SK-N-SH treated with all-trans-retinoic acid at 6 μM for 48 hours (cell line): ENCODE results near the gene PES1.
"Not testable (repeated sequence)": the region's sequence is repeated elsewhere in the genome, so short reads cannot be mapped to it uniquely, and the experiment has no call there.

ENCODE experiments used
- BACH2 ChIP-seq: fragments of 250-450 bp; sonication (Bioruptor Pico); IDR thresholded peaks from 2 replicates; pipeline ENCODE4 v1.9.0; 2021; ENCODE audit warnings: mild to moderate bottlenecking, borderline replicate concordance
- CSDC2 ChIP-seq: fragments of 250-450 bp; sonication (Bioruptor Pico); IDR thresholded peaks from 2 replicates; pipeline ENCODE4 v1.5.0; 2020; ENCODE audit warnings: mild to moderate bottlenecking, moderate library complexity
- ESRRG ChIP-seq: fragments of 250-450 bp; sonication (Bioruptor Pico); IDR thresholded peaks from 2 replicates; pipeline ENCODE4 v1.6.1; 2021; ENCODE audit warnings: mild to moderate bottlenecking
- GLIS3 ChIP-seq: fragments of 250-450 bp; sonication (Bioruptor Pico); IDR thresholded peaks from 2 replicates; pipeline ENCODE4 v1.5.0; 2020; ENCODE audit warnings: mild to moderate bottlenecking, moderate library complexity
- ISL1 ChIP-seq: fragments of 250-450 bp; sonication (Bioruptor Pico); IDR thresholded peaks from 2 replicates; pipeline ENCODE4 v2.1.2; 2022; ENCODE audit warnings: mild to moderate bottlenecking, moderate library complexity
- ZFP3 ChIP-seq: fragments of 250-450 bp; sonication (Bioruptor Pico); IDR thresholded peaks from 2 replicates; pipeline ENCODE4 v1.5.0; 2020; ENCODE audit warnings: mild to moderate bottlenecking, moderate library complexity
- ZFP30 ChIP-seq: fragments of 450-650 bp; formaldehyde crosslinking; IDR thresholded peaks from 2 replicates; pipeline ENCODE4 v1.5.0; 2022; ENCODE audit warnings: mild to moderate bottlenecking, moderate library complexity
- ZNF70 ChIP-seq: fragments of 450-650 bp; formaldehyde crosslinking; IDR thresholded peaks from 2 replicates; pipeline ENCODE4 v1.5.0; 2020; ENCODE audit warnings: mild to moderate bottlenecking, moderate library complexity
- ZNF8 ChIP-seq: fragments of 450-650 bp; formaldehyde crosslinking; IDR thresholded peaks from 2 replicates; pipeline ENCODE4 v1.5.0; 2020; ENCODE audit warnings: mild to moderate bottlenecking, moderate library complexity
- TF ChIP-seq, protein P1 (sequence below): fragments of 250-450 bp; sonication (Bioruptor Pico); IDR thresholded peaks from 2 replicates; pipeline ENCODE4 v1.5.0; 2020; ENCODE audit warnings: mild to moderate bottlenecking, moderate library complexity
- TF ChIP-seq, protein P2 (sequence below): fragments of 250-450 bp; sonication (Bioruptor Pico); IDR thresholded peaks from 2 replicates; pipeline ENCODE4 v1.5.1; 2021; ENCODE audit warnings: mild to moderate bottlenecking, moderate library complexity
- TF ChIP-seq, protein P3 (sequence below): fragments of 250-450 bp; sonication (Bioruptor Pico); IDR thresholded peaks from 2 replicates; pipeline ENCODE4 v1.5.1; 2020; ENCODE audit warnings: low read depth, mild to moderate bottlenecking, moderate library complexity
- TF ChIP-seq, protein P4 (sequence below): fragments of 250-450 bp; sonication (Bioruptor Pico); IDR thresholded peaks from 2 replicates; pipeline ENCODE4 v1.8.0; 2020; ENCODE audit warnings: mild to moderate bottlenecking, moderate library complexity, borderline replicate concordance

DNA sequence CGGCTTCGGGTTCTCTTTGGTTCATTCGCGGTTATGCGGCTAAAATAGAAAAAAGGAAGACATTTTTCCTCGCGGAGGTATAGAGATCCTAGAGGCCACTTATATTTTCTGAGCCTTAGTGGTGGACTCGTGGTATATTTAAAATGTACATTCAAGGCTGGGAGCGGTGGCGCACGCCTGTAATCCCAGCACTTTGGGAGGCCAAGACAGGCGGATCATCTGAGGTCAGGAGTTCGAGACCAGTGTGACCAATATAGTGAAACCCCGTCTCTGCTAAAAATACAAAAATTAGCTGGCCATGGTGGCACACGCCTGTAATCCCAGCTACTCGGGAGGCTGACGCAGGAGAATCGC lies 627 bp upstream of the PES1 start:
- TF ChIP-seq CSDC2 (CRISPR knock-in tag); ZNF70 (CRISPR knock-in tag); ZFP30 (CRISPR knock-in tag); ZFP3; ISL1 (CRISPR knock-in tag); BACH2 (CRISPR knock-in tag); ZNF8 (CRISPR knock-in tag); ESRRG; GLIS3: not testable (repeated sequence)
- TF ChIP-seq, protein P1, sequence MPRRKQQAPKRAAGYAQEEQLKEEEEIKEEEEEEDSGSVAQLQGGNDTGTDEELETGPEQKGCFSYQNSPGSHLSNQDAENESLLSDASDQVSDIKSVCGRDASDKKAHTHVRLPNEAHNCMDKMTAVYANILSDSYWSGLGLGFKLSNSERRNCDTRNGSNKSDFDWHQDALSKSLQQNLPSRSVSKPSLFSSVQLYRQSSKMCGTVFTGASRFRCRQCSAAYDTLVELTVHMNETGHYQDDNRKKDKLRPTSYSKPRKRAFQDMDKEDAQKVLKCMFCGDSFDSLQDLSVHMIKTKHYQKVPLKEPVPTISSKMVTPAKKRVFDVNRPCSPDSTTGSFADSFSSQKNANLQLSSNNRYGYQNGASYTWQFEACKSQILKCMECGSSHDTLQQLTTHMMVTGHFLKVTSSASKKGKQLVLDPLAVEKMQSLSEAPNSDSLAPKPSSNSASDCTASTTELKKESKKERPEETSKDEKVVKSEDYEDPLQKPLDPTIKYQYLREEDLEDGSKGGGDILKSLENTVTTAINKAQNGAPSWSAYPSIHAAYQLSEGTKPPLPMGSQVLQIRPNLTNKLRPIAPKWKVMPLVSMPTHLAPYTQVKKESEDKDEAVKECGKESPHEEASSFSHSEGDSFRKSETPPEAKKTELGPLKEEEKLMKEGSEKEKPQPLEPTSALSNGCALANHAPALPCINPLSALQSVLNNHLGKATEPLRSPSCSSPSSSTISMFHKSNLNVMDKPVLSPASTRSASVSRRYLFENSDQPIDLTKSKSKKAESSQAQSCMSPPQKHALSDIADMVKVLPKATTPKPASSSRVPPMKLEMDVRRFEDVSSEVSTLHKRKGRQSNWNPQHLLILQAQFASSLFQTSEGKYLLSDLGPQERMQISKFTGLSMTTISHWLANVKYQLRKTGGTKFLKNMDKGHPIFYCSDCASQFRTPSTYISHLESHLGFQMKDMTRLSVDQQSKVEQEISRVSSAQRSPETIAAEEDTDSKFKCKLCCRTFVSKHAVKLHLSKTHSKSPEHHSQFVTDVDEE (CRISPR knock-in tag) = not testable (repeated sequence)
- TF ChIP-seq, protein P2, sequence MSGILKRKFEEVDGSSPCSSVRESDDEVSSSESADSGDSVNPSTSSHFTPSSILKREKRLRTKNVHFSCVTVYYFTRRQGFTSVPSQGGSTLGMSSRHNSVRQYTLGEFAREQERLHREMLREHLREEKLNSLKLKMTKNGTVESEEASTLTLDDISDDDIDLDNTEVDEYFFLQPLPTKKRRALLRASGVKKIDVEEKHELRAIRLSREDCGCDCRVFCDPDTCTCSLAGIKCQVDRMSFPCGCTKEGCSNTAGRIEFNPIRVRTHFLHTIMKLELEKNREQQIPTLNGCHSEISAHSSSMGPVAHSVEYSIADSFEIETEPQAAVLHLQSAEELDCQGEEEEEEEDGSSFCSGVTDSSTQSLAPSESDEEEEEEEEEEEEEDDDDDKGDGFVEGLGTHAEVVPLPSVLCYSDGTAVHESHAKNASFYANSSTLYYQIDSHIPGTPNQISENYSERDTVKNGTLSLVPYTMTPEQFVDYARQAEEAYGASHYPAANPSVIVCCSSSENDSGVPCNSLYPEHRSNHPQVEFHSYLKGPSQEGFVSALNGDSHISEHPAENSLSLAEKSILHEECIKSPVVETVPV = not testable (repeated sequence)
- TF ChIP-seq, protein P3, sequence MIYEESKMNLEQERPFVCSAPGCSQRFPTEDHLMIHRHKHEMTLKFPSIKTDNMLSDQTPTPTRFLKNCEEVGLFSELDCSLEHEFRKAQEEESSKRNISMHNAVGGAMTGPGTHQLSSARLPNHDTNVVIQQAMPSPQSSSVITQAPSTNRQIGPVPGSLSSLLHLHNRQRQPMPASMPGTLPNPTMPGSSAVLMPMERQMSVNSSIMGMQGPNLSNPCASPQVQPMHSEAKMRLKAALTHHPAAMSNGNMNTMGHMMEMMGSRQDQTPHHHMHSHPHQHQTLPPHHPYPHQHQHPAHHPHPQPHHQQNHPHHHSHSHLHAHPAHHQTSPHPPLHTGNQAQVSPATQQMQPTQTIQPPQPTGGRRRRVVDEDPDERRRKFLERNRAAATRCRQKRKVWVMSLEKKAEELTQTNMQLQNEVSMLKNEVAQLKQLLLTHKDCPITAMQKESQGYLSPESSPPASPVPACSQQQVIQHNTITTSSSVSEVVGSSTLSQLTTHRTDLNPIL (CRISPR knock-in tag) = not testable (repeated sequence)
- TF ChIP-seq, protein P4, sequence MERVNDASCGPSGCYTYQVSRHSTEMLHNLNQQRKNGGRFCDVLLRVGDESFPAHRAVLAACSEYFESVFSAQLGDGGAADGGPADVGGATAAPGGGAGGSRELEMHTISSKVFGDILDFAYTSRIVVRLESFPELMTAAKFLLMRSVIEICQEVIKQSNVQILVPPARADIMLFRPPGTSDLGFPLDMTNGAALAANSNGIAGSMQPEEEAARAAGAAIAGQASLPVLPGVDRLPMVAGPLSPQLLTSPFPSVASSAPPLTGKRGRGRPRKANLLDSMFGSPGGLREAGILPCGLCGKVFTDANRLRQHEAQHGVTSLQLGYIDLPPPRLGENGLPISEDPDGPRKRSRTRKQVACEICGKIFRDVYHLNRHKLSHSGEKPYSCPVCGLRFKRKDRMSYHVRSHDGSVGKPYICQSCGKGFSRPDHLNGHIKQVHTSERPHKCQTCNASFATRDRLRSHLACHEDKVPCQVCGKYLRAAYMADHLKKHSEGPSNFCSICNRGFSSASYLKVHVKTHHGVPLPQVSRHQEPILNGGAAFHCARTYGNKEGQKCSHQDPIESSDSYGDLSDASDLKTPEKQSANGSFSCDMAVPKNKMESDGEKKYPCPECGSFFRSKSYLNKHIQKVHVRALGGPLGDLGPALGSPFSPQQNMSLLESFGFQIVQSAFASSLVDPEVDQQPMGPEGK = not testable (repeated sequence)
